ENCODE data around the gene SLC26A2.

Gene SLC26A2

DNA sequence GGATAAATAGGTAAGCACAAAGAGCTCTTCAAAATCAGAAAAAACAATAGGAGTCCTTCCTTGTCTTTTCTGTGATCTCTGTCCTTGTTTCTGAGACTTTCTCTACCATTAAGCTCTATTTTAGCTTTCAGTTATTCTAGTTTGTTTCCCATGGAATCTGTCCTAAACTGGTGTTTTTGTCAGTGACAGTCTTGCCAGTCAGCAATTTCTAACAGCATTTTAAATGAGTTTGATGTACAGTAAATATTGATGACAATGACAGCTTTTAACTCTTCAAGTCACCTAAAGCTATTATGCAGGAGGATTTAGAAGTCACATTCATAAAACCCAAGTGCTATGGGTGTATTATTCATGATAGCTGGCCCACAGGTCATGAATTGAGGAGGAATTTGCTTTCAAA is 21.9 kb downstream of the SLC26A2 start:
- Histone ChIP-seq H3K4me1 (ENCODE audit: control insufficient read depth, insufficient read depth, low read depth, low read length) (no peaks in the 10 kb centered on the region), H3K18ac (ENCODE audit: low read depth in 1 of 2, low read length in 2 of 2) (no peak overlapping the region), H3K79me1 (replicated peaks; ENCODE audit: low read length, poor library complexity, severe bottlenecking) (peaks cover 2% of the 10 kb centered on the region), H3K27me3 (ENCODE audit: control insufficient read depth in 1 of 2, insufficient read depth in 1 of 2, low read length in 2 of 2) (no peaks in the 10 kb centered on the region), H3K23ac (ENCODE audit: low read length in 2 of 2) (no peak overlapping the region), H4K91ac (ENCODE audit: low read length) (no peak overlapping the region), H3K9me3 (ENCODE audit: control insufficient read depth, low read length) (no peaks in the 10 kb centered on the region), H3K4me2 (ENCODE audit: low read length, poor library complexity, severe bottlenecking) (no peak overlapping the region), H2BK15ac (ENCODE audit: low read depth, poor library complexity, severe bottlenecking) (no peak overlapping the region), H2BK120ac (ENCODE audit: low read depth, low read length) (no peak overlapping the region), H2AFZ (ENCODE audit: low read depth, low read length) (no peak overlapping the region), H3K9ac (ENCODE audit: low read length) (no peak overlapping the region), H3K27ac (ENCODE audit: low read length, poor library complexity, severe bottlenecking) (no peak overlapping the region), H2BK5ac (ENCODE audit: low read depth, low read length, poor library complexity, severe bottlenecking) (no peak overlapping the region), H3K14ac (ENCODE audit: low read length in 2 of 2) (no peak overlapping the region), H2AK5ac (ENCODE audit: low read length, severe bottlenecking) (no peak overlapping the region), H3K36me3 (ENCODE audit: control insufficient read depth in 1 of 2, insufficient read depth in 2 of 2, low read depth in 1 of 2, low read length in 2 of 2) (peaks cover 3 to 52% of the 10 kb centered on the region in 2 experiments), H3K4ac (ENCODE audit: low read depth in 1 of 2, low read length in 2 of 2) (no peak overlapping the region), H3K4me3 (ENCODE audit: insufficient read depth in 1 of 2, low read depth in 1 of 2, low read length in 2 of 2) (no peak overlapping the region), H2BK12ac (ENCODE audit: low read length in 2 of 2) (no peak overlapping the region), H4K8ac (ENCODE audit: low read length) (no peak overlapping the region)
- DNase-seq = no peak

GRCh38 chr5:149988126-149988525 is 27.6 kb downstream of the SLC26A2 start:
- H2BK5ac ChIP-seq (ENCODE audit: low read depth, low read length, poor library complexity, severe bottlenecking) = no peak overlapping the region
- no peak overlapping the region for H3K14ac ChIP-seq (ENCODE audit: low read length in 2 of 2)
- no peaks in the 10 kb centered on the region for H3K27me3 ChIP-seq (ENCODE audit: control insufficient read depth in 1 of 2, insufficient read depth in 1 of 2, low read length in 2 of 2)
- 89% methylated on average over 5 of the region's 5 CpGs for WGBS
- H2AK5ac ChIP-seq (ENCODE audit: low read length, severe bottlenecking) = no peak overlapping the region
- no peak overlapping the region for H3K4me3 ChIP-seq (ENCODE audit: insufficient read depth in 1 of 2, low read depth in 1 of 2, low read length in 2 of 2)
- no peak overlapping the region for H3K4me2 ChIP-seq (ENCODE audit: low read length, poor library complexity, severe bottlenecking)
- no peaks in the 10 kb centered on the region for H3K79me1 ChIP-seq (replicated peaks; ENCODE audit: low read length, poor library complexity, severe bottlenecking)
- no peak overlapping the region for H3K4ac ChIP-seq (ENCODE audit: low read depth in 1 of 2, low read length in 2 of 2)
- no peak overlapping the region for H2BK15ac ChIP-seq (ENCODE audit: low read depth, poor library complexity, severe bottlenecking)
- no peak overlapping the region for H3K9ac ChIP-seq (ENCODE audit: low read length)
- no peak overlapping the region for H4K8ac ChIP-seq (ENCODE audit: low read length)
- H3K9me3 ChIP-seq (ENCODE audit: control insufficient read depth, low read length) = no peaks in the 10 kb centered on the region
- H2AFZ ChIP-seq (ENCODE audit: low read depth, low read length) = no peak overlapping the region
- H3K36me3 ChIP-seq (ENCODE audit: control insufficient read depth in 1 of 2, insufficient read depth in 2 of 2, low read depth in 1 of 2, low read length in 2 of 2) = peaks cover 0 to 12% of the 10 kb centered on the region in 2 experiments
- no peak overlapping the region for H3K23ac ChIP-seq (ENCODE audit: low read length in 2 of 2)
- H3K18ac ChIP-seq (ENCODE audit: low read depth in 1 of 2, low read length in 2 of 2) = no peak overlapping the region
- H2BK12ac ChIP-seq (ENCODE audit: low read length in 2 of 2) = no peak overlapping the region
- no peak overlapping the region for H2BK120ac ChIP-seq (ENCODE audit: low read depth, low read length)
- no peak overlapping the region for H3K27ac ChIP-seq (ENCODE audit: low read length, poor library complexity, severe bottlenecking)
- no peaks in the 10 kb centered on the region for H3K4me1 ChIP-seq (ENCODE audit: control insufficient read depth, insufficient read depth, low read depth, low read length)
- no peak overlapping the region for H4K91ac ChIP-seq (ENCODE audit: low read length)
- peak; percentile 25 for DNase-seq

GRCh38 chr5:149990518-149991376 is 30.2 kb downstream of the SLC26A2 start:
- H3K9me3 ChIP-seq (ENCODE audit: control insufficient read depth, low read length) = no peaks in the 10 kb centered on the region
- no peak overlapping the region for H2BK5ac ChIP-seq (ENCODE audit: low read depth, low read length, poor library complexity, severe bottlenecking)
- H3K4me2 ChIP-seq (ENCODE audit: low read length, poor library complexity, severe bottlenecking) = no peak overlapping the region
- H2BK120ac ChIP-seq (ENCODE audit: low read depth, low read length) = no peak overlapping the region
- H3K14ac ChIP-seq (ENCODE audit: low read length in 2 of 2) = no peak overlapping the region
- H3K4ac ChIP-seq (ENCODE audit: low read depth in 1 of 2, low read length in 2 of 2) = no peak overlapping the region
- no peak overlapping the region for H2AFZ ChIP-seq (ENCODE audit: low read depth, low read length)
- H4K91ac ChIP-seq (ENCODE audit: low read length) = no peak overlapping the region
- H2BK15ac ChIP-seq (ENCODE audit: low read depth, poor library complexity, severe bottlenecking) = no peak overlapping the region
- H2AK5ac ChIP-seq (ENCODE audit: low read length, severe bottlenecking) = no peak overlapping the region
- WGBS = 72% methylated on average over 4 of the region's 4 CpGs
- H2BK12ac ChIP-seq (ENCODE audit: low read length in 2 of 2) = no peak overlapping the region
- no peak overlapping the region for H3K9ac ChIP-seq (ENCODE audit: low read length)
- H3K79me1 ChIP-seq (replicated peaks; ENCODE audit: low read length, poor library complexity, severe bottlenecking) = no peaks in the 10 kb centered on the region
- H3K18ac ChIP-seq (ENCODE audit: low read depth in 1 of 2, low read length in 2 of 2) = no peak overlapping the region
- H3K27ac ChIP-seq (ENCODE audit: low read length, poor library complexity, severe bottlenecking) = no peak overlapping the region
- no peak overlapping the region for H4K8ac ChIP-seq (ENCODE audit: low read length)
- no peaks in the 10 kb centered on the region for H3K27me3 ChIP-seq (ENCODE audit: control insufficient read depth in 1 of 2, insufficient read depth in 1 of 2, low read length in 2 of 2)
- H3K36me3 ChIP-seq (ENCODE audit: control insufficient read depth in 1 of 2, insufficient read depth in 2 of 2, low read depth in 1 of 2, low read length in 2 of 2) = peaks cover 7 to 23% of the 10 kb centered on the region in 2 experiments
- H3K23ac ChIP-seq (ENCODE audit: low read length in 2 of 2) = no peak overlapping the region
- DNase-seq = peak; percentile 78
- H3K4me3 ChIP-seq (ENCODE audit: insufficient read depth in 1 of 2, low read depth in 1 of 2, low read length in 2 of 2) = no peak overlapping the region
- peaks cover 2% of the 10 kb centered on the region for H3K4me1 ChIP-seq (ENCODE audit: control insufficient read depth, insufficient read depth, low read depth, low read length)

GRCh38 chr5:149993471-149993870 is 32.9 kb downstream of the SLC26A2 start:
- no peak overlapping the region for H2AFZ ChIP-seq (ENCODE audit: low read depth, low read length)
- H3K36me3 ChIP-seq (ENCODE audit: control insufficient read depth in 1 of 2, insufficient read depth in 2 of 2, low read depth in 1 of 2, low read length in 2 of 2) = peaks cover 7 to 34% of the 10 kb centered on the region in 2 experiments
- peaks cover 2% of the 10 kb centered on the region for H3K79me1 ChIP-seq (replicated peaks; ENCODE audit: low read length, poor library complexity, severe bottlenecking)
- no peak overlapping the region for H3K4ac ChIP-seq (ENCODE audit: low read depth in 1 of 2, low read length in 2 of 2)
- H3K4me1 ChIP-seq (ENCODE audit: control insufficient read depth, insufficient read depth, low read depth, low read length) = peaks cover 2% of the 10 kb centered on the region
- no peak overlapping the region for H3K27ac ChIP-seq (ENCODE audit: low read length, poor library complexity, severe bottlenecking)
- no peak overlapping the region for H2BK5ac ChIP-seq (ENCODE audit: low read depth, low read length, poor library complexity, severe bottlenecking)
- H3K27me3 ChIP-seq (ENCODE audit: control insufficient read depth in 1 of 2, insufficient read depth in 1 of 2, low read length in 2 of 2) = no peaks in the 10 kb centered on the region
- H3K4me3 ChIP-seq (ENCODE audit: insufficient read depth in 1 of 2, low read depth in 1 of 2, low read length in 2 of 2) = no peak overlapping the region
- H3K9me3 ChIP-seq (ENCODE audit: control insufficient read depth, low read length) = no peaks in the 10 kb centered on the region
- no peak overlapping the region for H2BK12ac ChIP-seq (ENCODE audit: low read length in 2 of 2)
- no peak overlapping the region for H3K9ac ChIP-seq (ENCODE audit: low read length)
- WGBS = 95% methylated on average over 3 of the region's 3 CpGs
- H3K23ac ChIP-seq (ENCODE audit: low read length in 2 of 2) = no peak overlapping the region
- H3K4me2 ChIP-seq (ENCODE audit: low read length, poor library complexity, severe bottlenecking) = no peak overlapping the region
- no peak overlapping the region for H2AK5ac ChIP-seq (ENCODE audit: low read length, severe bottlenecking)
- H2BK15ac ChIP-seq (ENCODE audit: low read depth, poor library complexity, severe bottlenecking) = no peak overlapping the region
- no peak overlapping the region for H4K91ac ChIP-seq (ENCODE audit: low read length)
- no peak overlapping the region for H3K14ac ChIP-seq (ENCODE audit: low read length in 2 of 2)
- no peak overlapping the region for H2BK120ac ChIP-seq (ENCODE audit: low read depth, low read length)
- H4K8ac ChIP-seq (ENCODE audit: low read length) = no peak overlapping the region
- no peak overlapping the region for H3K18ac ChIP-seq (ENCODE audit: low read depth in 1 of 2, low read length in 2 of 2)
- DNase-seq = no peak

All from mesenchymal stem cell (in vitro differentiated cells and primary cell).